Measurements from ENCODE around the gene ZBTB1.
"Not testable (repeated sequence)": the region's sequence is repeated elsewhere in the genome, so short reads cannot be mapped to it uniquely, and the experiment has no call there.

Gene ZBTB1

GRCh38 chr14:64500088-64500487, 4.5 kb upstream of the ZBTB1 start:
- no peak for DNase-seq

DNA sequence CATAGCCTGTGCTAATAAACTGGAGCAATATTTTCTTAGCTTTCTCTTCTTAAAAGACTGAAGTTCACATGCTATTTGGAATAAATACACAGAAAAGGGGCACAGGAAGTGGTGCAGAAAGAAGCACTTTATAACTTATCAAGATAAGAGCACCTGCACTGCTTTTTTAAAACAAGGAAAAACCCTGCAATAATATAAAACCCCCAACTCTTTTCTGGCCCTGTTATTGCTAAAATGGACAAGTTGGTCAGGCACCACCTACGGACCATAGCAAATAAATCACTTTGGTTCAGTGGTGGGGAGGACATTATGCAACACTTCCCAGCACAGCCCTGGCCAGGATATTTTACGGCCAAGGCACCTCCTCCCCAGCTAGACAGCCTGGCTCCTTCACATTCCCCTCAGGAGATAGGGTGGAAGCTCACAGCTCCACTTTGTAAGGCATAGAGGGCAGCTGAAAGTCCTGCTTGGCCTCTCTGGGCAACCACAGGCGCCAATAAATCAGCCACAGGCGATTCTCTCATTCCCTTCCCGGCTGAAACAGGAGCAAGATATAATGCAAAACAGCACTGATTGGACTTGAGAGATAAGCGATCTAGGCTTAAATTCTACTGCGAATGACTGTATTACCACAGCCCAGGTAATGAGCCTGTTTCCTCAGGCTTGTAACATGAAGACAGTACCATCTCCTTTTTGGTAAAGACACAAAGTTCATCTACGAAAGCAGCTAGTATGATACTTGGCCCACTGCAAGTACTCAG, 3.0 kb upstream of the ZBTB1 start:
- DNase-seq = no peak

DNA sequence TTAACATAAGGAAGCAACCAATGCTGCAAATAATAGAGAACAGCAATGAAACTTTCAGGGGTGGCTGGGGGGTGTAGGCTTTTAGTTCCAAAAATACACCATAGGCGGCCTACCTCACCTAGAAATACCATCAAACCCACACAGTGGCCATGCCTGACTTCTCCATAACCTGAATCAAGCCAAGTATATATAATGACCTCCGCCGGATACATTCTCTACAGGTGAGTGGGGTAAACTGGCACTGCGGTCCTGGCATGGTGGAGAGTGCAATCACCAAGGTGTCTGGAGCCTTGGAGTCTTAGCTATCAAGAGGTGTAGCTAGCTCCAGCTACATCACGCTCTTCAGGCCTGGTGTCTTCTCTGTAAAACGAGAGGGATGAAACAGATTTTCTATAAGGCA, 2.1 kb upstream of the ZBTB1 start:
- no peak for DNase-seq

DNA sequence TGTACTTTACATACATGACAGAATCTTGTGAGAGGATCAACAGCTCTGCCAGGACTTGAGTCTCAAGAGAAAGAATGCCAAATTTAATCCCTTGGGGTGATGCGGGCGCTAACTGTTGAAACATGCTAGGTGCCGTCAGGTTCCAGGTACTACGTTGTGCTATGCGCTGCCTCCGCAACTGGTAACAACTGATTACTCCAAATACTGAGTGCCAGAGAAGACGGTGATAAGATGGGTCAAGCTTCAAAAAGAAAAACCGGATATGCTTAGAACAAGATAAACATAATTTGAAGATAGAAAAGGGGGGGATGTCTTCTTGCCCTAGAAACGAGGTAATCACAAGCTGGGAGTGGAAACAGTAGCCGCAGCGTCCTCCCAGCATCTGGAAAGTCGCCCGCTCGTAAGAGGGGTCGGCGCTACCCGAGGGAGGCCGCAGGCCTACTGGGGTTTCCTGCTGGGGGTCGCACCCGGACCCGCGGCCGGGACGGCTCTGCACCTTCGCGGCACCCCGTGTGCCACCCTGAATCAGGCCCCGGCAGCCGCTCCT, 1.6 kb upstream of the ZBTB1 start:
- peak; percentile 35 for DNase-seq

DNA sequence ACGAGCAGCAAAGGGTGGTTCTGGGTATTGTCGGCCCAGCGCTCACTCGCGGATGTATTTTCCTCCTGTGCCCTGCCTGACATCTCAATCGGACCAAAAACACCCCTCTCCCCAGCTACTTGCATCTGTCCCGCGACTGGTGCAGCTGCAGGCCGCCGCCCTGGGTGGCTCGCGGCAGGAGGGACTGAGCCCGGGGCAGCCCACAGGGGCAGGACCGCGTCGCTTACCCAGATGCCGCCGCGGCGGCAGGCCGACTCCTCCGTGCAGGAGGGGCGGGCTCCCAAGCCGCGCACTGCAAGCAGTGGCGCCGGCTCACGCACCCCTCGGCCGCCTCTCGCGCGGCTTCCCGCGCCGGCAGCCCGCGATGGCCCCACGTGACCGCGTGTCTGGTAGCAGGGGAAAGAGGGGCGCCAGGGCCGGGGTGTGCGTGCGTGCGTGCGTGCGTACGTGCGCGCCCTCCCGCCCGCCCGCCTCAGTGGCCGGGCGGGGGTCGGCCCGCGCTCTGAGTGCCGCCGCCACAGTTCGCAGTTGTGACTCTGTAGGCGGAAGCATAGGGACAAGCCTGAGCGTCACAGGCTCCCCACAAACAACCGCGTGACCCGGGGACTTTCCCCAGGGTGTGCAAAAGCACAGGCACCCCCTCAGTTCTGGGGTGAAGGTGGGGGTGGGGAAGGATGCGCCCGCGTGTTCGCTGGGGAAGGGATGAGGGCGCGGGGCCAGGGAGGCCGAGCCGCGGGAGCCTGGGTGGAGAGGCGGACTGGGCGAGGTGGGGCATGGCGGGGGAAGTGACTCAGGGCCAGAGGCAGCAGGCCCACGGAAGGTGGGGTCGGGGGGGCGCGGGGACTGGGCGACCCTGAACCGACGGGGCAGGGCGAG, 898 bp upstream of the ZBTB1 start, which contains the start of gene ZBTB25:
Gene ZBTB25, minus strand, starts transcription at position 405 of the 876 bp plus-strand sequence. CDS start 13,305 bp downstream, outside the sequence.
- DNase-seq = peak; percentile 96

GRCh38 chr14:64504897-64505794, 576 bp downstream of the ZBTB1 start:
- peak; percentile 87 for DNase-seq

GRCh38 chr14:64506721-64507120, 2.2 kb downstream of the ZBTB1 start:
- no peak for DNase-seq

GRCh38 chr14:64507376-64508156, 3.0 kb downstream of the ZBTB1 start:
- no peak for DNase-seq

- no peak for DNase-seq
These were observed 3.7 kb downstream of the ZBTB1 start for GRCh38 chr14:64508215-64508776.

- no peak for DNase-seq
These were observed 4.5 kb downstream of the ZBTB1 start for GRCh38 chr14:64509036-64509435.

DNA sequence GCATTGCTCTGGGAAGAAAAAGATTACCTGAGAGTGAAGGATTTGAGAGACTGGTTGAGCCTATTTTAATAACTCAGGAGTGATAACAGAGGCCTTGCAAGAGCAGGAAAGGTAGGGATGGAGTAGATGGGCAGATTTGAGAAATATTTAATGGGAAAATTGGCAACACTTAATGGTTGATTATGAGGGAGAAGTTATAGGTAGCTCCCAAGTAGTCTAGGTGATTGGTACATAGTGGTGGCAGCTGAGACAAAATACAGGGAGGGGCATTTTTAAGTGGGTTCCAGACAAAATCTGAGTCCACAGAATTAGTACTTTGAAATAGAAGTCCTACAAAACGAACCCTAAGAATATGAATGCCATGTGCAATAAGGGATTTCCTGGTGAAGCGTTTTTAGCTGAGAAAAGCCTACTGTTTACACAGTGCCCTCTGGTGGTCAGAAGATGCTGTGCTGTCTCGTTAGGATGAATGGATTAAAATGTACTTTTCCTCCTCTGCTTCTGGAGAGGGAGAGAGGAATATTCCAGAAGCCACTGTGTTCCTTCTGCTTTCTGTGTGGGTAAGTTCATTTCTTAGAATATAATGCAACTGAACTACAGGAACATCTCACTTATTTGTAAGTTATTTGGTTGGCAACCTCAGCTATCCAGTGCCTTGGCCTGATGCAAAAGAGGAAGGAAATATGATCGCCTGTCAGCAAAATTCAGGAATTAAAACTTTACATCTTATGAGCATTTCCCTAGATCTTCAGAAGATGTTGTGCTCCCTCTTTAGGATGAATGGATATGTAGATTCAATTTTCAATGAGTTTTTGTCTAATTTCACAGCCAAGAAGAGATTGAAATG, 6.5 kb downstream of the ZBTB1 start:
- peak; percentile 74 for DNase-seq

DNA sequence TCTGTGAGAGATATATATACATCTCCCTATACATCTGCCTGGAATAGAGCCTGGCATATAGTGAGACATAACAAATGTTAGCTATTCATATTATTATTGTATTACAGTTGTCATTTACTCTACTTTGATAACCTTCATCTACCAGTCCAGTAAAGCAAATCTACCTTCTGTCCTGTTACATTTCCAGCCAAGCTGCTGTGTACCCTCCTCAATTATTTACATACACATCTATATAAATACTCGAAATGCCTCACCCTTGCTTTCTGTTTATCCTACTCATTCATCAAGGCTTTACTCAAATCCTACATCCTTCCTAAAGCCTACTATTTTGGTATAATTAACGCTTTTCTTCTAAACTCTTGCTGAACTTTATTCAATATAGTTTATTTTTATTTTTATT, 8.7 kb downstream of the ZBTB1 start:
- DNase-seq = no peak

GRCh38 chr14:64515053-64515452, 10.5 kb downstream of the ZBTB1 start:
- no peak for DNase-seq

DNA sequence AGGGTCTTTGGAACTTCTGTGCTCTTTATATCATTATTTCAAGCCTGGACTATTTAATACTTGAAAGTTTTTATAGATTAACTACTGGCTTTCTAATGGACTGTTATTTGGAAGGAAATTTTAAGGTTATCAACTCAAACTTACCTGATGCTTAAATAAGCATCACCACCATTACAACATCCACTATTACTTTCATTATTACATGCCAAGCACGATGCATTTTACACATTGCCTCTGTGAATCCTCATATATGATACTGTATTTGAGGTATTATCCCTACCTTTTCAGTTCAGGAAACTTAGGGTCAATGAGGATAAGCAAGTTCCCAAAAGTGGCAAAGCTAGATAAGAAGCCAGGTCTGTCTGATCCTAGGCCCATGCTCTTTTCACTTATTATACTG, 12.4 kb downstream of the ZBTB1 start:
- no peak for DNase-seq

- DNase-seq = not testable (repeated sequence)
These were observed 13.1 kb downstream of the ZBTB1 start for GRCh38 chr14:64517667-64518066.

GRCh38 chr14:64518229-64518628, 13.7 kb downstream of the ZBTB1 start:
- no peak for DNase-seq

DNA sequence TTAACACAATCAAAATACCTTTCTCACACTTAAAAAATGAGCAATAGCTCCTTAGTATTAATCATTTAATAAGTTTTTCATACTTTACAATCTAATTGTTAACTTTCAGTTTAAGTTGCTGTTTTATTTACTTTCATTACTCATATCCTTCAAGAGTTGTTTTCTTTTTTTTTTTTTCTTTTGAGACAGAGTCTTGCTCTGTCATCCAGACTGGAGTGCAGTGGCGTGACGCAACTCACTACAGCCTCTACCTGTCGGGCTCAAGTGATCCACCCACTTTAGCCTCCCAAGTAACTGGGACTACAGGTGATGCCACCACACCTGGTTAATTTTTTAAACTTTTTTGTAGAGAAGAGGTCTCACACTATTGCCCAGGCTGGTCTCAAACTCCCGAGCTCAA, 16.1 kb downstream of the ZBTB1 start:
- no peak for DNase-seq

GRCh38 chr14:64522591-64523355, 18.2 kb downstream of the ZBTB1 start:
- no peak for DNase-seq

DNA sequence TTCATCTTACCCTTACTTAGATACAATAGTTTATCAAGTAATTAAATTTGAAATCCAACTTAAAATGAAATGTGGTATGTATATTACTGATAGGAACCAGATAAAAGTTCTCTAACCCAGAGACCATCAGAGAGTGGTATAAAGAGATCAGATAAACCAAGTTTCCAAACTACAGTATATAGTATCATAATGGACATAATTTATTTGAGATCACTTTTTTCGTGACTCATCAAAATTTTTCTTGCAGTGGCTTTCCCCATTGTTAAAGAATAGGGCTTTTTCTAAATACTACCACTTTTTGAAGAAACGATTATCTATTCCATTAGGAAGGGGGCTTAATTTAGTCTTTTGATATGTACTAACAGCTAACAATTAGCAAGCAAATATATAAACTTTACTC, 20.8 kb downstream of the ZBTB1 start:
- no peak for DNase-seq

DNA sequence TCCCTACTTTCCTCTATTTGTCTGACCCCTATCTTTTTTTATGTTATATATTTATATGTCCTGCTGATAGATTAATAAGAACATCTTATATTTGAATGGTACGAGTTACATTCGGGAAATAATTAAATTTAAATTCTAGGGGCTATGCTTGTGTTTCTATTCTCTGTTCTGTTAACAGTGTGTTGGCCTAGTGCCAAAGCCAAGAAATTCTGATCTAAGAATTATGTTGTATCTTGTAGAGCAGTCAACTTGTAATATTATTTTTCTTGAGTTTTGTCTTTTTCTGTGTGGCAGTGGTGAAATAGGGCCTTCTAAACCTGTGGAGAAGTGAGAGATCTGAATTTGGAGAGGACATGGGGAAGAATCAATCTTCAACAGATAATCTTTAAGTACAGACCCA, 27.0 kb downstream of the ZBTB1 start:
- no peak for DNase-seq
